Measurements from ENCODE around the gene TRIM41.
A peak's percentile ranks its signal among the peaks of the same experiment; 100 is the strongest.
"Not testable (repeated sequence)": the region's sequence is repeated elsewhere in the genome, so short reads cannot be mapped to it uniquely, and the experiment has no call there.

Gene TRIM41

GRCh38 chr5:181223058-181223728 is at the start of gene TRIM41:
TRIM41 (plus strand) TSS chr5:181223281; CDS start chr5:181224000, 719 bp downstream.
- DNase-seq: peak; percentile 99

DNA sequence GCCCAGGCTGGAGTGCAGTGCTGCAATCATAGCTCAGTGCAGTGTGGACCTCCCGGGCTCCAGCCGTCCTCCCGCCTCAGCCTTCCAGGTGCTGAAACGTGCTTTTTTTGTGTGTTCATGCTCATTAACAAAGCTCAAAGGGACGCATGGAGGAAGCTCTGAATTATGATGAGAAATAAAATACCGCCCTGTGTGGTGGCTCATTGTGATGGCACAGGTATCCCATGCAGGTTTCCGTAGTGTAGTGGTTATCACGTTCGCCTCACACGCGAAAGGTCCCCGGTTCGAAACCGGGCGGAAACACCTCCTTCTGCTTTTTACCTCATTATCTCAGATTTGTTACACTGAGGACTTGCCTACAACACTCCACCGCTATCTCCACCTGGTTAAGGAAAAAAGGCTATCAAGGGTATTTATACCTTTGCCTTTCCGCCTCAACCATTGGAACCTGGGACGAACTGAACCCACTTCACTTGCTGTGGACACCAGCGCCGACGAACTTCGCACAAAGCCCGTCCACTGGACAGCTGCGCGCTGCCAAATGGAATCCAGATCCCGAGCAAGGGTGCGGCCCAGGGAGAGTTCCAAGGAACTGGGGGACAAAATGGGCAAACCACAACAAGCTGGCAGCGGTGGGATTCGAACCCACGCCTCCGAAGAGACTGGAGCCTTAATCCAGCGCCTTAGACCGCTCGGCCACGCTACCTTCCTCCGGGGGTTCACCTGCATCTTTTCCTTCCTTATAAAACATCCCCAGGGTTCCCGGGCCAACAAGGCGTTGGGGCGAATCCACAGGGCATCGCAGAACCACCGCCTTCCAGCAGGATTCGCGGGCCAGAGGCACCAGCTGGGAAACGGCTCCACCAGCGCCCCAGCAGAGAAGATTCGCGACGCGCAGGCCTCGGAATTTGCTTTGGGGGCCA is 49.4 kb upstream of the TRIM41 start:
- DNase-seq: peak; percentile 33

DNA sequence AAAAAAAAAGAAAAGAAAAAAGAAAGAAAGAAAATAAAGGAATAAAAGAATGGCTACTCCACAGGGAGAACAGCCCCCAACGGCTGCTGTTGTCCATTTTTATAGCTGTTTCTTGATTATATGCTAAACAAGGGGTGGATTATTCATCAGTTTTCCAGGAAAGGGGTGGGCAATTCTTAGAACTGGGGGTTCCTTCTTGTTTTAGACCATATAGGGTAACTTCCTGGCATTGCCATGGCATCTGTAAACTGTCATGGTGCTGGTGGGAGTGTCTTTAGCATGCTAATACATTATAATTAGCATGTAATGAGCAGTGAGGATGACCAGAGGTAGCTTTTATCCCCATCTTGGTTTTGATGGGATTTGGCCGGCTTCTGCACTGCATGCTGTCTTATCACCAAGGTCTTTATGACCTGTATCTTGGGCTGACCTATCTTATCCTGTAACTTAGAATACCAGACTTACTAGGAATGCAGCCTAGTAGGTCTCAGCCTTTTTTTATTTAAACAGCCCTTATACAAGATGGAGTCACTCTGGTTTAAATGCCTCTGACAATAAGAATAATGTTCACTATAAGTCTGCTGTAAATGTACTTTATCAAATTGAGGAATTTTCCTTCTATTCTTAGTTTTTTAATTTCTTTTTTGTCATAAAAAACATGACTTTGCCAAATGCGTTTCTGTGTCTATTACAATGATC is 46.7 kb upstream of the TRIM41 start:
- DNase-seq: no peak

GRCh38 chr5:181177559-181177958 is 45.5 kb upstream of the TRIM41 start:
- not testable (repeated sequence) for DNase-seq

DNA sequence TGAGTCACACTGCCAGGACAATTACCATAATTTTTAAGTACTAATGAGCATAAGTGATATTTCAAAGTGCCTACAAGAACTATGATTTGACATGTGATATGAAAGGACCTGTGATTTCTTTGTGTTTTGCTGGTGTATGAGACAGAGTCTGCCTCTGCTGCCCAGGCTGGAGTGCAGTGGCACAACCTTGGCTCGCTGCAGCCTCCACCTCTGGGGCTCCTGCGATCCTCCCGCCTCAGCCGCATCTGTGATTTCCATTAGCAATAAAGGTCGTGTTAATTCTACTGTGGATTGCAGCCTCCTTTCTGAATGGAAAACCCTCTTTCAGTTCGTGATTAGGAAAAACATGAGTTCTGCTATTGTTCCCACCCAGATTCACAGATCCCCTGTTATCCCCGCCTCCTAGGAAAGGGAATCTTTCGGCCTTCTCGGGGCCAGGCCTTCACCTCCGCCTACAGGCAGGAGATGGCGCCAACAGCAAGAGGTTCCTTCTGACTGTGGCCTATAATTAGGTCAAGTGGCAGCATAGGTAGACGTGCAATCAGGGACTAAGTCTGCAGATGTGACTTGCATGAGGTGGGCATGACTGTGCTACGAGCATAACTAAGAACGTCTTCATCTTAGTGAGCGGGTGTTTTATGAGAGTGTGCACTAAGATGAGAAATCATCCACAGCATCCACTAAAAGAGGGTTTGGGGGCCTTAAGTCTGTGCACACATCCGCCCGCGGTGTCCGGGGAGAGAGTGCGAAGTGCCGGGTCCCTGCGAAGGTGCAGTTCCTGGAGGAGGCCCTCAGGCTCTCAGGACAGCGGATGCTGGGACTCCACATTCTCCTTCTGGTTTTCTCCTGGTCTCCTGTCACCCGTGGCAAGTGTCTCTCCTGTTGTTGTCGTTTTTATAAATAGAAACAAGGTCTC is 41.2 kb upstream of the TRIM41 start:
- DNase-seq: peak; percentile 76

- DNase-seq: peak; percentile 9
Measured at GRCh38 chr5:181182651-181183050, 40.4 kb upstream of the TRIM41 start.

- DNase-seq: no peak
Measured at GRCh38 chr5:181184845-181185216, 38.2 kb upstream of the TRIM41 start.

GRCh38 chr5:181185560-181185959 is 37.5 kb upstream of the TRIM41 start:
- DNase-seq: no peak

- no peak for DNase-seq
Measured at GRCh38 chr5:181186022-181186421, 37.1 kb upstream of the TRIM41 start.

DNA sequence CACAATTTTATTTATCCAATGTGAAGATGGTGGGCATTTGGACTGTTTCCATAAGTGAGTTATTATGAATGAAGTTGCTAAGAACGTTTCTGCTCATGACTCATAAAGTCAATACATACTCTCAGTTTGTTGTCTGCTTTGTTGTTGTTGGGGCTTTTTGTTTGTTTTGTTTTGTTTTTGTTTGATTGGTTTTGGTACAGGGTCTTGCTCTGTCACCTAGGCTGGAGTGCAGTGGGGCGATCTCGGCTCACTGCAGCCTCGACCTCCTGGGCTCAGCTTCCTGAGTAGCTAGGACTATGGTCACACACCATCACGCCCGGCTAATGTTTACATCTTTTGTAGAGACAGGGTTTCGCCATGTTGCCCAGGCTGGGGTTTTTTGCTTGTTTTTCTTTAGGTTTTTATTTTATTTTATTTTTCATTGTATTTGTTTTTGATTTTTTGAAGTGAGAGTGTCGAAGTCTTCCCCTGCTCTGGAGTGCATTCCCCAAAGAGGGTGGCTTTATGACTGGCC is 36.0 kb upstream of the TRIM41 start:
- no peak for DNase-seq

- peak; percentile 43 for DNase-seq
Measured at GRCh38 chr5:181187500-181188213, 35.4 kb upstream of the TRIM41 start.

GRCh38 chr5:181188700-181189362 is 34.2 kb upstream of the TRIM41 start:
- peak; percentile 72 for DNase-seq

DNA sequence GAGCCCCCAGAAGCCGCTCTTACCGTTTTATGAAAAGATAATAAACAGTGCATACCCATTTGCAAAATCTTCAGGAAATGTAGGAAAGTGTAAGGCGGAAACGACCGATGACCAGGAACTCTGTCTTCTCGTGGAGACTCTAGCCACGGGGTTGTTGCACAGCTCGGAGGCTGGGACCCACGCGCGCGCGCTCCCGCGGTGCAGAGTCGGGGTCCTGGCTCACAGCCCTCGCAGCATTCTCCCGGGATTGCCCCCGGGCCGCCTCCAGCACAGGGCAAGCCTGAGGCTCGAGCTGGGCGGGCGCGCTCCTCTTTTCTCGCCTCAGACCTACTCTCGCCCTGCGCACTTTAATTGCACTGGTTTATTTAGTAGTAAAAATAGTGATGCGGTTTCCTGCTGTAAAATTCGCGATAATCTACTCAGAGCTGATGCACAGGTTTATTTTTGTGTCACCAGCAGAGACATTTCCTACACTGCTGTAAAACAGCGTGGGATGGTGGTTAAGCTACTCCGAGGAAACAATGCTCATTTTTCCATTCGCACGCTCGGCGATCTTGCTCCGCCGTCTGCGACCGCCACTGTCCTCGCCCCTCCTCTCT is 33.6 kb upstream of the TRIM41 start:
- DNase-seq: peak; percentile 46

- peak; percentile 41 for DNase-seq
Measured at GRCh38 chr5:181189962-181190710, 32.9 kb upstream of the TRIM41 start.

GRCh38 chr5:181190711-181191525 is 32.2 kb upstream of the TRIM41 start:
- DNase-seq: peak; percentile 56

DNA sequence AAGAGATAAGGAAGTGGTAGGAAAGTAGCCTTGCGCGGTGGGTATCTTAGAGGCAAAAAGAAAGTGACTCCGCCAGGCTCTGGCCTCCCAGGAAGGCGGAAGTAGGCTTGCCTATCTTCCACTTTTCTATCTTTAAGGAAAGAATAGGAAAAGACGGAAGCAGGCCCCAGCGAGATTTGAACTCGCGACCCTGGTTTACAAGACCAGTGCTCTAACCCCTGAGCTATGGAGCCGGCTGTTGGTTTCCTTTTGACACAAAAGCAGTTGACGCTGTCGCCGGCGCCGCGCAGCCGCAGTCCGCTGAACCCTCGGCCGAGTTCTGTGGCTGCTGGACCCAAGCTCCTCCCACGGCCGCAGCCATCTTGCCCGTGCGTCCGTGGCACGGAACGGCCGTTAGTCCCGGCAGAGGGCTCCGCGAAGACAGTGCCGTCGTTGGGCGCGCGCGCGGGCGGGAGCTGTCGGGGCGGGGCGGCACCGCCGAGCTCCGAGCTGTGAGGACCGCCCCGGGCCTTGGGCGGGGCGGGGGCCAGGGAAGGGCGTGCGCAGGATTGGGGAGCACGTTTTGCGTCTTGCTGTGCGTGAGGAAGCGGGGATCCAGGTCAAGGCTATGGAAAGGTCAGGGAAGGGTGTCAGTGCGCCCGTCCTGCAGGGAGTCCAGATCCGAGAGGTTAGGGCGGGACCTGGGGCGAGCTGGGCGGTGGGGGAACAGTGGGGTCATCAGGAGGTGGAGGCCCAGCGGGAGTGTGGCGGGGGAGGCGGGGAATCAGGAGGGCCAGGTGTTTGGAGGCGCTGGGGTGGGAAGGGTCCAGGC is 31.4 kb upstream of the TRIM41 start:
- DNase-seq: peak; percentile 94

- DNase-seq: no peak
Measured at GRCh38 chr5:181192337-181193046, 30.6 kb upstream of the TRIM41 start.

Measured in CD4-positive, alpha-beta T cell treated with Interleukin-6 for 4 hours (primary cell).